Measurements from ENCODE around the gene RSPH10B2.
"Not testable (repeated sequence)": the region's sequence is repeated elsewhere in the genome, so short reads cannot be mapped to it uniquely, and the experiment has no call there.

The RSPH10B2 gene

DNA sequence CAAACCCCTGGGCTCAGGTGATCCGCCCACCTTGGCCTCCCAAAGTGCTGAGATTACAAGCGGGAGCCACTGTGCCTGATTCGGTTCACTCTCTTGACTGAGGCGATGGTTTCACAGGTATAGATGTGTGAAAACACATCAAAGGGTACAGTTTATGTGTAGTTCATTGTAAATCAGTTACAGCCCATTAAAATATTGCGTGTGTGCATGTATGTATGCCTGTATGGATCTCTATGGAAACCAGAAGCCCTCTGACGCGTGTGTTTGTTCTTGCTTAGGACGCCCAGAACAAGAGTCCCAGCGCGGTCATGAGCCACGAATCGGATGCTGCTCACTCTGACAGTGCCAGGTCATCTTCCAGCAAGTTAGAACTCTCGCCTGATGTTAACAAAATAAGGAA lies 35.5 kb downstream of the RSPH10B2 start:
- not testable (repeated sequence) for DNase-seq (ENCODE audit: low read depth, low spot score)

DNA sequence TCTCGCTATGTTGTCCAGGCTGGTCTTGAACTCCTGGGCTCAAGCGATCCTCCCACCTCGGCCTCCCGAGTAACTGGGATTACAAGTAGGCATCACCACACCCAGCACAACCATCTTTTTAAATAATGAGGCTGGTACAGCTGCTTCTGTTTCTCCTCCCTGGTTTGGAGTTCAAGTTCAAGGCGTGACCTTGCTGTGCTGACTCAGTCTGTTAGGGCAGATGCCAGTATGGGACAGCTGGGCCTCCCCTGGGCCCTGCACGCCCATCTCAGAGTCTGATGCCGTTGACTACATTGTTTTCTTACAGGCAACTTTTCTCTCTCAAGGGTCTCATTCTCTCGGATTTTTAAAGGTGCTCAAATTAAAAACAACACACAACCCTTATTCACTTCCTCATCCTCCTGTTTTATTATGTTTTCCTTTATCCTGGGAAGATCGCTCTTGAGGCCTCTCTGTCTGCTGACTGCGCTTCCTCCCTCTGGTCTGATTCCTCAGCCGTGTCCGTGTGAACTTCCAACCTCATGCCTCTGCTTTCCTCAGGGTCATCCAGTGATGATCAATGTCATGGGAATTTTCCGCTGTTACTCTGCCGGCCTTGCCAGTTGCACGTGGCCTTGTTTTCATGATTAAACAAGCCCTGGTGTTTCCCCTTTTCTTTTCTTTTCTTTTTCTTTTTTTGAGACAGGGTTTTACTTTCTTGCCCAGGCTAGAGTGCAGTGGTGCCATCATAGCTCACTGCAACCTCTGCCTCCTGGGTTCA lies 38.4 kb downstream of the RSPH10B2 start:
- DNase-seq (ENCODE audit: low read depth, low spot score): not testable (repeated sequence)

DNA sequence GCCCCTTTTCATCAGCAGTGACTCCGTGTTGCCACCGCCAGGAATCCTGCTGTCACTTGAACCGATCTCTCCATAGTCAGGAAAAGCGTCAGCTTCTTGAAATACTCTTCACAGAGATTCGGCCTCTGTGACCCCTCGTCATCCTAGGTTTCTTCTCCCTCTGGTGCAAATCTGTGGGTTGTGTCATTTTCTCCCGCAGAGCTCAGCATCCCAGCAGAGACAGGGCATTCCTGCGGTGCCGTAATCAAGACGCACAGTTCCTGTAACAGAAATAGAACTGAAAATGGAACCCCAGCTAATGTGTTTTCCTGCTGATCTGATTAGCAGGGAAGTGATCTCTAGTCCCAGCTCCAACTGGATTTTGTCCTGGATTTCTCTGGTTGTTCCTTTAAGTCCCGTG lies 40.4 kb downstream of the RSPH10B2 start:
- not testable (repeated sequence) for DNase-seq (ENCODE audit: low read depth, low spot score)

DNA sequence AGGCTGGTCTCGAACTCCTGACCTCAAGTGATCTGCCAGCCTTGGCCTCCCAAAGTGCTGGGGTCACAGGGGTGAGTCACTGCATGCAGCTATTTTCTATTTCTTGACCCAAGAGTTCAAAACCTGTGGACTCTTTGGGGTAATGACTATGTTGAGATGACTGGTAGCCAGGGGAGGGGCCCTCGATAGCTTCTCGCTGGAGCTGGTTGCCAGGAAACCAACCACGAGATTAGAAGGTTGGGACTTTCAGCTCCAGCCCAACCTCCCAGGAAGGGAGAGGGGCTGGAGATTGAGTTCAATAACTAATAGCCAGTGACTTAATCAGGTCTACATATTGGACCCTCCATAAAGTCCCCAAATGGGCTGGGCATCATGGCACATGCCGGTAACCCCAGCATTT lies 43.3 kb downstream of the RSPH10B2 start:
- DNase-seq (ENCODE audit: low read depth, low spot score): not testable (repeated sequence)

DNA sequence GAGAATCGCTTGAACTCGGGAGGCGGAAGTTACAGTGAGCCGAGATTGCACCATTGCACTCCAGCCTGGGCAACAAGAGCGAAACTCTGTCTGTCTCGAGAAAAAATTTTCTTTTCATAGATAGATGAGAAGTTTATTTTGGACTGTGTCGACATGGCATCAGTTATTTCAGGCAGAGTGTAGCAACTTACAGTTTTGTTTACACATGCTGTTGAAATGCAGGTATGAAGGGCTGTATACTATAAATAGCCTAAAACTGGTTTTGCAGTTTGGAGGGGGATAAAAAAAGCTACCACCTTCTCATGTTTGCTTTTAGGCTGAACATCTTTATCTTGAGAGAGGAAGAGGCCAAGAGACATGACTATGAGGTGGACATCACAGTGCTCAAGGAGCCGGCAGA lies 44.1 kb downstream of the RSPH10B2 start:
- not testable (repeated sequence) for DNase-seq (ENCODE audit: low read depth, low spot score)

DNA sequence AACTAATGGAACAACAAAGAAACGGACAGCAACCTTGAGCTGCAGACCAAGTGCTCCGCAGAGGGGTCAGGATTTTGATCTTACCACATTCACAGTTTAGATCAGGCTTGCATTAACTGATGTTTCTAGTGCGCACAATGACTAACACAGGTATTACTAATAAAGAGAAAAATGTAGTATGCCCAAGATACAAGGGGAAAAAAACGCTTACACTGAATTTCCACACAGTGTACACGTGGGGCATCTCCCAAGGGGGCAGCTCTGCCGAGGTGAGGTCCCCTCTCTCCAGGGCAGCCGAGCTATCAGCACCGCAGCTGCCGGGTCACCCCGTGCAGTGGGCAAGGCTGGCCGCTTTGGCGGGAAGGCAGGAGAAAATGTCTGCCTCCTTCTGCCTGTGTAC lies 46.0 kb downstream of the RSPH10B2 start:
- DNase-seq (ENCODE audit: low read depth, low spot score): not testable (repeated sequence)

DNA sequence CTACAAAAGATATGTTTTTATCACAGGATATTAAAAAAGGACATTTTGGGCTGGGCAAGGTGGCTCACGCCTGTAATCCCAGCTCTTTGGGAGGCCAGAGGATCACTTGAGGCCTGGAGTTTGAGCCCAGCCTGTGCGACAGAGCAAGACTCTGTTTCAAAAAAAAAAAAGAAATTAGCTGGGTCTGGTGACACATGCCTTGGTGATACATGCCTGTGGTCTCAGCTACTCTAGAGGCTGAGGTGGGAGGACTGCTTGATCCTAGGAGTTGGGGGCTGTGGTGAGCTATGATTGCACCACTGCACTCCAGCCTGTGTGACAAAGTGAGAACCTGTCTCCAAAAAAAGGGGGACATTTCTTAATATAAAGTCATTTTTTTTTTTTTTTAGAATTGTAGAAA lies 46.4 kb downstream of the RSPH10B2 start:
- not testable (repeated sequence) for DNase-seq (ENCODE audit: low read depth, low spot score)

DNA sequence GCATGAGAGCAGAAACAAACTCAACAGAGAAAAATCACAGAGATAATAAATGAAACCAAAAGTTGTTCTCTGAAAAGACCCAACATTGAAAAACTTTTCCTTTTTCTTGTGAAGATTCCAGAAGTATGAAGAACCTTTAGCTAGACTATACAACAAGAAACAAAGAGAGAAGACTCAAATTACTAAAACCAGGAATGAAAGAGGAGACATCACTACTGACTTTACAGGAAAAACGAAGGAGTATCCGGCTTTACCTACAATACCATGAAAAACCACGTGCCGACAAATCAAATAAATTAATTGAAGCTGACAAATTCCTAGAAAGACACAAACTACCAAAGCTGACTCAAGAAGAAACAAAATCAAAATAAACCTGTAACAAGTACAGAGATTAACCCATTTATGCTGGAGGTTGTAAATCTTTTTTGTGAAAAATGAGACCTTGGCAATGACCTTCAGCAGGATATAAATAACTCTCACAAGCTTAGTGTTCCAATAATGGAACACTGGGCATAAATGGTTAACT lies 53.6 kb downstream of the RSPH10B2 start:
- not testable (repeated sequence) for DNase-seq (ENCODE audit: low read depth, low spot score)

DNA sequence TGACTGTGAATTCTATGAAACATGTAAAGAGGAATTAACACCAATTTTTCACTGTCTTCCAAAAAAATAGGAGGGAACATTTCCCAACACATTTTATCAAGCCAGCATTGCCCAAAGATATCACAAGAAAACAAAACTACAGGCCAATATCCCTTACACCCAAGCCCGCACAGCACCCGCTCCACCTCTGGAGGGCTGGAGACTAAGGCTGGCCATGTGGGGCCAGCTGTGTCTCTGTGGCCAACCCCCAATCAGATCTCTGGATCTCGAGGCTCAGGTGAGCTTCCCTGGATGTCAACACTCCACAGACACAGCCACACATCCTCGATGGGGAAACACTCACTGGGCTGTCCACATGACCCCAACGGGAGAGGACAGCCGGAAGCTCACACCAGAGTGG lies 54.1 kb downstream of the RSPH10B2 start:
- not testable (repeated sequence) for DNase-seq (ENCODE audit: low read depth, low spot score)

DNA sequence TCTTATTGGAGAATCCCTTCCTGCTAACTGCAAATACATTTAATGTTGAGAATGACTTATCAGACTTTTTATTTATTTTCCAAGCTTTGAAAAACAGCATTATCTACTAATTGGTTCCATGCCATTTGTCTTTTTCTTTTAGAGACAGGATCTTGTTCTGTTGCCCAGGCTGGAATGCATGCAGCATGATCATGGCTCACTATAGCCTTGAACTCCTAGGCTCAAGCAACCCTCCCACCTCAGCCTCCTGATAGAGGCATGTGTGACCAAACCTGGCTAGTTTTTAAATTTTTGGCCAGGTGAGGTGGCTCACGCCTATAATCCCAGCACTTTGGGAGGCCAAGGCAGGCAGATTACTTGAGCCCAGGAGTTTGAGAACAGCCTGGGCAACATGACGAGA lies 59.1 kb downstream of the RSPH10B2 start:
- DNase-seq (ENCODE audit: low read depth, low spot score): not testable (repeated sequence)

DNA sequence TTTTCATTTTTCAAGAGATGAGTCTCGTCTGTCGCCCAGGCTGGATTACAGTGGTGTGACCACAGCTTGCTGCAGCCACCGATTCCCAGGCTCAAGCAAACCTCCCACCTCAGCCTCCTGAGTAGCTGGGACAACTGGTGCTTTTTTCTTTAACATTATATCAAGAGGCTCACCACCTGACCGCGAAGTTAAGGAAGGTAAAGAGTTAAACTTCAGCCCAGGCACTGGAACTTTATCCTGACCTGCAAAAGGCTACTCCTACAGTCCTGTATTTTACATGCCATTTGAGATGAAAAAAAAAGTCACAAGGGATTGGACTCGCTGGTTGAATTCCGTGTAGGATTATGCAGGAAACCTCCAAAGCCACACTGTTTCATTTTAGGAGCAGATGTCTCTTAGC lies 61.6 kb downstream of the RSPH10B2 start:
- not testable (repeated sequence) for DNase-seq (ENCODE audit: low read depth, low spot score)

DNA sequence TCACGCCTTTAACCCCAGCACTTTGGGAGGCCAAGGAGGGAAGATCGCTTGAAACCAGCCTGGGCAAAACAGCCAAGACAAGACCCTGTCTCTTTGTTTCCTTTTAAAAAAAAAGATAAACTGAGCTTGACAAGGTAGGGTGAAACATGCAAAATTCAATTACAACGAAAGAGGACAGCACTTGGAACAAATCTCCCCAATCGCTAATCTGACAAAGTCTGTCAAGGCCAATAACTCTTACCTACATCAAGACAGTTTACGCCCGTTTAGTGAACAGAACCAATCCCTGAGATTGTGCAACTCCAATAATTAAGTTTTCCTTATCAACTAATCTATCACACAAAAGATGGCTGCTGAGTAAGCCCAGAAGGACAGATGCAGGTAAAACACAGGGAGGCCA lies 67.7 kb downstream of the RSPH10B2 start:
- not testable (repeated sequence) for DNase-seq (ENCODE audit: low read depth, low spot score)

DNA sequence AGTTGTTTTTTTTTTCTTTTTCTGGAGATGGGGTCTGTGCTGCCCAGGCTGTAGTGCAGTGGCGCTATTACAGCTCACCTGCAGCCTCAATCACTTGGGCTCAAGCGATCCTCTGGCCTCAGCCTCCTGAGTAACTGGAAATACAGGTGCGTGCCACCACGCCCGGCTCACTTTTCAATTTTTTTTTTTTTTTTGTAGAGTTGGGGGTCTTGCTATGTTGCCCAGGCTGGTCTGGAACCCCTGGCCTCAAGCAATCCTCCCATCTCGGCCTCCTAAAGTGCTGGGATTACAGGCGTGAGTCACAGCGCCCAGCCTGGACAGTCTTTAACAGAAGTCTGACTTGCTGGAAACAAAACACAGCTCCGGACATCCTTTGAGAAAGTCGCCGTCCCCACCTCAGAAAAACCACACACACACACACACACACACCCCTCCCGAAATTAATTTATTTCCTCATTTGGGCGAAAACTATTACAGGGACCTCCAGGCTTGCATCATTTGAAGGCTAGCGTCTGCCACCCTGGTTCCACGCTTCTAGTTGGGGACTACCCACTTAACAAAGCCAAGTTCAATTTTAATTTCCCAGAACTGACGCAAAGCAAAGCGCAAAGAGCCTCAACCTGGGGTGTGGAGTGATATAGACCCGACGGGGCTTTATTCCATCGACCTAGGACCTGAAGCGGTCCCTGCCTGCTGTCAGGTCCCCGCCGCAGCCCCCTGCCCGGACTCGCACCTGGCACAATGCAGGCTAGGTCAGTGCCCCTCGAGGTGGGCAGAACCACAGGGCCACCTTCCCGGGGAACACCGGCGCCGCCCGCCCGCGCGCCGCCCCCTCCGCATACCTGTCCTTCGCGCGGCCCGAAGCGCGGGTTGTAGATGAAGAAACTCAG lies 71.6 kb downstream of the RSPH10B2 start:
- not testable (repeated sequence) for DNase-seq (ENCODE audit: low read depth, low spot score)

DNA sequence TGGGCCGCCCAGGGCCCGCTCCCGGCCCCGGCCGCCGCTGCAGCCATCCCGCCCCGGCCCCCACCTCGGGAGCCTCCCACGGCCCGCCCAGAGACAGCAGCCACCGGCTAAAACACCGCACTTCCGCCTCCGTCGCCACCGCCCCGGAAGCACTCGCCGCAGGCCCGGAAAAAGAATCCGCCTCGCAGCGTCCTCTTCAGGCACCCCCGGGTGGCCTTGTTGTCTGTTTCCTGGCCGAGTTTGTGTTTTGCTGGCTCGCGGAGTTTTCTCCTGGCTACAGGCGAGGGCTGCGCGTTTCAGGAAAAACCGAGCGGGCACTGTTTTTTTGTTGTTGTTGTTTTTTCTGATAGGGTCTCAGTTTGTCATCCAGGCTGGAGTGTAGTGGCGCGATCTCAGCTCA lies 72.2 kb downstream of the RSPH10B2 start, which contains the start of gene CCZ1B:
Gene CCZ1B, minus strand, starts transcription at position 125 of the 400 bp plus-strand sequence. Its CDS starts 78 bp downstream, at position 47.
- DNase-seq (ENCODE audit: low read depth, low spot score): not testable (repeated sequence)

DNA sequence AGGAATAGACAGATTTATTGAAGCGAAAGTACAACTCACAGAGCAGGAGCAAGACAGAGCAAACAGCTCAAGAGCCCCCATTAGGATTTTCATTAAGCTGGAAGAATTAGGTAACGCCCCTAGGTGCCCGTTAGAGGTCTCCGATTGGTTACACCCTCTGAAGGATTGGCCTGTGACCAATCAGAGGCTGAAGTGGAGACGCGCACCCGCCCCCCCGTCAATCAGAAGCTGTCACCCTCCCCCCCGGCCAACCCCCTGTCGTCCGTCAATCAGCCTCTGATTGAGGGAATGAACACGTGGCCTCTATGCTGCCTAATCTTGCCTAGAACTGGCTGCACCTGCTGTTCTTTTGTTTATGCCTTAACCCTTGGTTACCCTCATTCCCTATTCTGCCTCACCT lies 73.3 kb downstream of the RSPH10B2 start:
- DNase-seq (ENCODE audit: low read depth, low spot score): not testable (repeated sequence)

DNA sequence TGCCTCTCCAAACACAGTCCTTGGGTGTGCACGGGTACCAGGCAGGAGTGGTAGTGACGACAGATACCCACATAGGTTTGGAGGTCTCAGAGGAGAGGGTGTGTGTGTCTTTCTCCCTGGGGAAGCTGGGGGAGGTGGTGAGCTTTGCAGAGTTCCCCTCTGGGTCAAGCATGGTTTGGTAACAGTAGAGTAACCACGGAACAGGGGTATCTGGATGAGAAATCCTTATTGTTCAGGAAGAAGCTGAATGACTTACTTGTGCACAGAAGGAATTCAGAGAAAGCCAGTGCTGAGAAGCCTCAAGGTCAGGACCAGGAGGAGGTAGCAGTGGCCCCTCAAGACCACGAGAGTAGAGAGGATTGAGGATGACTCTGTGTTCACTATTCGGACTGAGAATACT lies 75.7 kb downstream of the RSPH10B2 start:
- not testable (repeated sequence) for DNase-seq (ENCODE audit: low read depth, low spot score)

DNA sequence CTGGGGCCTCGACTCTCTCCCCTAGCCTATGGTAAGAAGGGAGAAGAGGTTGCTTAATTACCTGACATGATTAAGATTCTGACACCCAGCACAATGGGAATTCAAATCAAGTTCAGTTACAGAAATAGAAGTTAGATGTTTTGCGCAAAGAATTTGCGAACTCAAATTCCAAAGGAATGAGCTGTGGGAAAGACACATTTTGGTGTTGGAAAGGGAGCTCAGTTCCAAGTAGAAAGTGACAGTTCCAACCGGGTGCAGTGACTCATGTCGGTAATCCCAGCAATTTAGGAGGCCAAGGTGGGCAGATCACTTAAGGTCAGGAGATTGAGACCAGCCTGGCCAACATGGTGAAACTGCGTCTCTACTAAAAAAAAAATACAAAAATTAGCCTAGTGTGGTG lies 76.1 kb downstream of the RSPH10B2 start:
- not testable (repeated sequence) for DNase-seq (ENCODE audit: low read depth, low spot score)

DNA sequence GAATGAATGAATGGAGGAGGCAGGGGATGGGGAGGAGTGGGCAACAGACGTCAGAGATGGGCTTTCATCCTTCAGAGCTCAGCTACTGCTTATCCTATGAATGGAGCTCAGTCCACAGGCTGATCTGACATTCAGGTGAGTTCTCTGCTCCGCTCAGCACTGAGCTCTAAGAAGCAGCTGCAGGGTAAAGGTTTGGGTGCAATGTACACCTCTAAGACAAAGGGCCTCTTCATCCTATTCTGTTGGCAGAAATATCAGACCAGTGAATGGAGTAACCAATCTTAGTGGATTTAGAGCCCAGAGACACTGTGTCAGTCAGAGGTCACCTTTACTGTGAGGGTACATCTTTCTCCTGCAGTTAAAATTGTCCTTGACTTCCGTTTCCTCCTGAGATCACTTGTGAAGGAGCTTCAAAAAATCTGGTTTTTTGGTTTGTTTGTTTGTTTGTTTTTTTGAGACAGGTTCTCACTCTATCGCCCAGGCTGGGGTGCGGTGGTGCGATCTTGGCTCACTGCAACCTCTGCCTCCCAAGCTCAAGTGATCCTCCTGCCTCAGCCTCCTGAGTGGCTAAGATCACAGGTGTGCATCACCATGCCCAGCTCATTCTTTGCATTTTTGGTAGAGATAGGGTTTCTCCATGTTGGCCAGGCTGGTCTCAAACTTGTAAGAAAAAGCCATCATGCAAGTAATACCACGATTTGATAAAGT lies 77.3 kb downstream of the RSPH10B2 start:
- no peak for DNase-seq (ENCODE audit: low read depth, low spot score)

DNA sequence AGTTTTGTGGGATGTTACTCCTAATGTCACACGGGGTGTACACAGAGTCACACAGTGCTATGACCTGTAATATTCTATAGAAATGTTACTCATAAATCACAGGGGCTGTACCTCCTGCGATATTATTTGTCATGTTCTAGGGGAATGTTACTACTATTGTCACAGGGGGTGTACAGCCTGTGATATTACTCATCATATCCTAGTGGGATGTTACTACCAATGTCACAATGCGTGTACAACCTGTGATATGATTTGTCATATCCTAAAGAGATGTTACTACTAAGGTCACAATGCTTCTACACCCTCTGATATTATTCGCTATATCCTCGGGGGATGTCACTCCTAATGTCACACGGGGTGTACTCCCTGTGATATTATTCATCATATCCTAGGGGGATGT lies 79.7 kb downstream of the RSPH10B2 start:
- no peak for DNase-seq (ENCODE audit: low read depth, low spot score)

DNA sequence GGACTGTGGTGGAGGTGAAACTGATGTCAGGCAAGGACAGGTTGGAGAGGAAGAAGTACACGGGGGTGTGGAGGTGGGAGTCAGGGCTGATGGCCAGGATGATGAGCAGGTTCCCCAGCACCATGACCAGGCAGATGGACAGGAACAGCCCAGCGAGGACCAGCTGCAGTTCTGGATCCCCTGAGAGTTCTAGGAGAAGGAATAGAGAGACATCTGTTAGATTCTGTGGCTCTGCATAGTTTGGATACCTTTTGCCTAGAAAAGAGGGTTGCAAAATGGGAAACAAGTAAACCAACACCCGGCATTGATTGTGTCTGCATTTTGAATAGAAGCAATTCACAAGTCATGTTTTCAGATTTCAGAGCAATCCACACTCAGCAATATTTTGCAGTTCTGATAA lies 81.6 kb downstream of the RSPH10B2 start:
- DNase-seq (ENCODE audit: low read depth, low spot score): not testable (repeated sequence)

DNA sequence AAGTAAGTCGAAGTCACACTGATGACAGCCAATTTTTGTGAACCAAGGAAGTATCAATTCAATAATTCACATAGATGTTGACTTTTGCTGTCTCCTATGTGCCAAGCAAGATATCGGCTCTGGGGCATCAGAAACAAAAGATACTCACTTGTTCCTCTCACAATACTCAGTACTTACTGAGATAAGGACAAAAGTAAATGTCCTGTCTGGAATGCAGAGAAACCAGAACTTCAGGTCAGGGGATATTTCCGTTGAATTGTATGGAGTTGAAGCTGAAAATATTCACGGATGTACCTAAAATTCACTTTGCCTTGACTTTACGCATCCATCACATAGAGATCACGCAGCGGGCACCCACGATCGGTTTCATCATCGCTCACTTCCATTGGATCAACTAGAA lies 83.2 kb downstream of the RSPH10B2 start:
- not testable (repeated sequence) for DNase-seq (ENCODE audit: low read depth, low spot score)

Measured in iPS DF 19.7 (cell line).